ENCODE results near the gene SIRPG.

- TF ChIP-seq CTCF (IDR thresholded peaks at IDR 0.05) (no peak), POLR2A (IDR thresholded peaks at IDR 0.05) (no peak)
Measured at GRCh38 chr20:1621316-1621715, 36.3 kb downstream of the SIRPG start.

All from vagina (tissue), 2 donors.